Embryonic facial prominence (tissue), 1 donor: Measurements from ENCODE around the gene MEF2D.

Source experiments
- DNase-seq: peaks from one replicate; pipeline ENCODE4 v3.0.0-alpha.2; 2016; ENCODE audit errors: extremely low spot score

Gene MEF2D

GRCh38 chr1:156500543-156500792, at the start of gene MEF2D:
MEF2D (minus strand) TSS chr1:156500775; CDS start chr1:156483292, 17,483 bp downstream.
- no peak for DNase-seq

DNA sequence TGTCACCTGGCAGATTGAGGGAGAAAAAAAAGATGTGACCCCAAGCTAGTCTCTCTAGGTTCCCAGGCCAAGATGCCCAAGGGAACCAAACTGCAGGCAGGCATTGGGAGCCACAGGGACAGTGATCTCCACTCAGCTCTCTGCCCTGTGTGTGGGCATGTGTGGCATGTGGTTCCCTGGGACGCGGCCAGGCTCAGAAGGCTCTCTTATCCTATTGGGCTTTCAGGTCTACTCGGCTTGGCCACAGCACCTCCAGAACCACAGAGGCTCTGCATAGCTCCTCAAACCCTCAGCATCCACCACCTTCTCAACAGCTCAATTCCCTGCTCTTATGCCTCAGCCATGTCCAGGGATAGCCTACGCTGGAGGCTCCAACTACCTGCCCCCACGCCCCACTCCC, 49.8 kb upstream of the MEF2D start:
- DNase-seq = no peak

DNA sequence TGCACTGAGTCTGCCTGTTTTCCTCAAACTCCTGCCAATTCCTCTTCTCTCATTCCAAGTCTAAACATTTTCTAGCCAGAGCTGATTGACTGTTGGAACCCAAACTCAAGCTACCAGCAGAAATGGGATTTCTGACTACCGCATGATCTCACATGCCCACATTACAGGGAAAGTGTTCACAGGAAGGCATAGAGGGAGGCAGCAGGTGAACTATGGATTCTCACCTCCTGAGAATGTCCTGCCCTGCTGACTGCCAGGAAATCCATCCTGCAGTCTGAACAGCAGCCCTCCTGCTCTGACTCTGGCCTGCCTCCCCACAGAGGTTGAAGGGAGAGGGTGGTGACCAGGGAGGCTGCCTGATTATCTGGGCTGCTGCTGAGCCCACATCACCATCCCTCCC, 49.3 kb upstream of the MEF2D start:
- DNase-seq = no peak

- DNase-seq = no peak
Observed at GRCh38 chr1:156549390-156549789, 48.8 kb upstream of the MEF2D start.

DNA sequence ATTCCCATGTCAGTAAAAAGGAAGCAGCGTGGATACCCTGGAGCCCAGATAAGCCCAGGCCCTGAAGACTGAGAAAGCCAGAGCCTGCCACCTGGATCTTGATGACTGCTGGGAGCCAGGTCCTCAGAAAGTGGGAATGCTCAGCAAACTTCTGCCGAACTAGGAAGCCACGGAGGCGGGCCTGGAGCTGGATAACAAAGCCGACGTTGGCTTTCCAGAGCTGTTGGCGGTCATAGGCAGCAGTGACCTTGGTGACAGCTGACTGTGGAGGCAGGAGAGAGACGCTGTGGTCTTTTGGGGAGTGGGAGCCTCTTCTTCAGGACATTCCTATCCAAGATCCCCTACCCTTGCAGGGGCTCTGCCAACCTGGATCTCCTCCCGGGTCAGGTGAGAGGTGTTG, 47.4 kb upstream of the MEF2D start:
- DNase-seq = no peak

DNA sequence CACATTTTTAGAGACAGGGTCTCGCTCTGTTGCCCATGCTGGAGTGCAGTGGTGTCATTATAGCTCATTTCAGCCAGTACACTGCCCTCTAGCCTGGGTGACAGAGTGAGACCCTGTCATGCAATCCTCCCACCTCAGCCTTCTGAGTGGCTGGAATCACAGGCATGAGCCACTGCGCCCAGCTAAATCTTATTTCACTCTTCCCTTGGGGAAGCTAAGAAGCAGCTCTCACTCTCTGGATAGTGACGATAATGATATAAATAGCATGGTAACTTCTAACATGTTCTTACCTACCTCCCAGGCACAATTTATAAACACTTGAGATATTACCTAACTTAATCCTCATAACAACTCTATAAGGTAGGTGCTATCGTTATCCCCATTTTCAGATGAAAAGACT, 46.9 kb upstream of the MEF2D start:
- no peak for DNase-seq

DNA sequence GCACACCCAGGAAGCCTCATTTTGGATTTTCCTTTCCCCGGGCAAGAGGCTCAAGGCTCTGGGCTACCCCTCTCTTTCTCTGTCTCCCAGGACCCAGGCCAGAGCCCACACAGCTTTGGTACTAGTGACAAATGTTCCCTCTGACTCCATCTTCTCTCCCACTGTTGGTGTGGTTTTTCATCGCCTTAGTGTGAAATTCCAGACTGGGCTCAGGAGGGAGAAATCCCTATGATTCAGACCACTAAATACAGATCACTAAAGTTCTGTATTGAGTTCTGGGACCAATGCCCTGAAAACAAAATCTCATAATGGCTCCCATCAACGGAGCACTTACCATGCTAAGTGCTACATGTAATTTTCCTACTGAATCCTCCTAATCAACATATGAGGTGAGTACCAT, 45.7 kb upstream of the MEF2D start:
- DNase-seq = no peak

GRCh38 chr1:156544592-156545102, 44.1 kb upstream of the MEF2D start:
- DNase-seq = no peak

DNA sequence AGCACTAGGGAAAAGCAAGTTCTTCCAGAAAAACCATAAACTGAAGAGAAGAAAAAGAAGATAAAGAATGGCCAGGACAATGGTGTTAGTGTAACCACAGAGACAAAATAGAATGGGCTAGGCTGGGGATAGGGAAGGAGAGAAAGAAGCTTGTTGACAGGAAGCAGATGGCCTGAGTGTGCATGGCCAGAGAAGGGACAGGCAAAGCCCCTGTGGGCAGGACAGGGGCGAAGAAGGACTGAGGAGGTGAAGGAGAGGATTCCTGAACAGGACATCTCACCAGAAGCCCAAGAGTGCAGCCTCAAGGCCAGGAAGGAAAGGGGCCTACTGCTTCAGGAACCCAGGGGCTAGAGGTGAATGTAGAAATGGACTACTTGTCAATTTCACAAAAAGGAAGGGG, 42.5 kb upstream of the MEF2D start:
- no peak for DNase-seq

- no peak for DNase-seq
Observed at GRCh38 chr1:156540955-156541354, 40.4 kb upstream of the MEF2D start.

GRCh38 chr1:156539818-156540355, 39.3 kb upstream of the MEF2D start:
- no peak for DNase-seq

- no peak for DNase-seq
Observed at GRCh38 chr1:156538711-156539440, 38.3 kb upstream of the MEF2D start.

- no peak for DNase-seq
Observed at GRCh38 chr1:156537027-156537426, 36.5 kb upstream of the MEF2D start.

DNA sequence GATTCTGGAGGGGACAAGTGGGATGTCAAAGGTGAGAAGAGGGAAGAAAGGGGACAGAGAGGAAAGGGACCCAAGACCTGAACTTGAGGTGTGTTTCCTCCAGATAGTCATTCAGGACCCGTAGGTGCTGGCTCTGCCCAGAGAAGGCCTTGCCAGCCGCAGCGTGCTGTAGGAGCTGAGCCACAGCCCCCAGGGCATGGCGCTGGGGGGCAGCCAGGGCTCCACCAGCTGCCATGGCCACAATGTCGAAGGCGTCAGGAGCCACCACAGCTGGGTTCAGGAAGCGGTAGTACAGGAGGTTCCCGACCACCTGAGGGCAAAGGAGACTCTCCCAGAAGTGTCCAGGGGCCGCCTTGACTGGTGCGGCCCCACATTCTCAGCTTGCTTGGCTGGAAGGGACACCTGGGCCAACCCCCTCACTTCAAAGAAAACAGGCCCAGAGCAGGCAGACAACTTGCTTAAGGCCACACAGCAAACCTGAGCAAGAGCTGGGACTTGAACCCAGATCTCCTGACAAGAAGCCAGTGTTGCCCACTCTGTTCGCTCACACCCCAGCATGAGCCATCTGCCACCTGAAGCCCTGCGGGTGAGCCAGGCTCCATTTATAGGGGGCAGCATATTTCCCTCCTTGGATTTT, 34.0 kb upstream of the MEF2D start:
- no peak for DNase-seq

DNA sequence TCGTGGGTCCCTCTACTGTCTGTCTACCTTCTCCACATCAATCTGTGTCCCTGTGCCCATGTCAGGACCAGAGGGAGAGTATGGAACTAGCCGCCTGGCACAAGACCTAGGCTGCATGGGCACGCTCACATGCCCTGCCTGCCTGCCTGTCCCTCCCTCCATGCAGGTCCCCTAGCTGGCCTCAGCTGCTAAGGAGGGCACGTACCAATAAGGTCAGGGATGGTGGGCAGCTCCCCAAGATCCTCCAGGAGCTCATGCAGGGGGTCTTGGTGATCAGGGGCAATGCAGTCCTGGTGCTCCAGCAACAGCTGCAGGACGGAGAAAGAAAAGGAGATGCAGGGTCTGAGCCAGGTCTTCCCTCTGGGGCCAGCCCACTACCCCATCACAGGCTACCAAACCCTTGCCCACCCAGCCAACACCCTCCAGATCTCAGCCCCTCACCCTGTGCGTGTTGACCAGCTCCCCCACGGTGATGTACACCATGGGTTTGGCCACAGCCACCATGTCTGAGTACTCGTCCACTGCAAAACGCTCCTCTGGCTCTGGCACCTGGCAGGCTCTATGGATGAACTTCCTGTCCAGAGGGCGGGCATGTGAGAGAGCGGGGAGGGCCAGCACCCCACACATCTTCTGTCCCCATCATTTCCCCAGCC, 33.1 kb upstream of the MEF2D start:
- DNase-seq = no peak

DNA sequence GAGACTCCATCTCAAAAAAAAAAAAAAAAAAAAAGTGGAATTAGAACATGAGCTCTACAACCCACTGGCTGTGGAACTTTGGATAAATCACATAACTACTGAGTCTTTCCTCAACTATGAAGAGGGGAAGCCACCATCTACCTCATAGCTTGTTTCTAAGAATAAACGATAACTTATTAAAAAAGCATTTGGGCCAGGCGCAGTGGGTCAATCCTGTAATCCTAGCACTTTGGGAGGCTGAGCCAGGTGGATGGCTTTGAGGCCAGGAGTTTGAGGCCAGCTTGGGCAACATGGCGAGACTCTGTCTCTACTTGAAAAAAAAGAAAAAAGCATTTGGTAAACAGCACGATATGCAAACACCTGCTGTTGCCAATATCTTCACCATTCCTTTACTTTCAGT, 31.8 kb upstream of the MEF2D start:
- no peak for DNase-seq

GRCh38 chr1:156530006-156530405, 29.4 kb upstream of the MEF2D start:
- DNase-seq = no peak

- DNase-seq = no peak
Observed at GRCh38 chr1:156528875-156529425, 28.4 kb upstream of the MEF2D start.

DNA sequence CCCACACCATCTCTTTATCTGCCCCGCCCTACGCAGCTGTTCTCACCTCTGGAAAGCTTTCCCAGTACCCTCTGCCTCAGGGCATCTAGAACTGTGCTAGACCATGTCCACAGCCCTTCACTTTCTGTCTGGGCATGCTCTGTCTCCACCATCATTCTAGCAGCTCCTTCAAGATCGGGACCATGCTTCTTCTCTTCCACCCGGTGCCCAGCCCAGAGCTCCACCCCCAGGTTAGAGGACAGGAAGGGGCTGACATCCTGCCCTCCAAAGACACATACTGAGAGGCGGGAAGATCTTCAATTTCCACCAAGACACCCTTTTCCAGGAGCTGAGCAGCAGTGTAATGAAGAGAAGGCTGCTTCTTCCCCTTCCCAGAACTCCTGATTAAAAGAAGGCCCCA, 27.7 kb upstream of the MEF2D start:
- no peak for DNase-seq

DNA sequence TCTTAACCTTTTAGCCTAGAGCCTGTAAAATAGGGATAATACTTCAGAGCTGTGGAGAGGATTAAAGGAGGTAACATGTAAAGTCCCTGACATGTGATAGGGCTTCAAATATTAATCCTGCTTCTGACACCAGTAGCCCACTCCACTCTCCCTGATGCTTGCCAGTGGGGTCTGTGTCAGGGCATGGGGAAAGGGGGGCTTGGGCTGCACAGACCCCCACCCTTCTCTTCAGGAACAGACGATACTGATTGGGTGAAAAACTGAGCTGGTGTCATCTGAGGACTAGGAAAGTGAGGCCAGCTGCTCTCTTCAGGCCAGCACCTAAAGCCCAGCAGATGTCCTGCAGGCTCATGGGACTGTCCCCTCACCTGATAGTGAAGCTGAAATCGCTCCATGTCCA, 27.0 kb upstream of the MEF2D start:
- DNase-seq = no peak

DNA sequence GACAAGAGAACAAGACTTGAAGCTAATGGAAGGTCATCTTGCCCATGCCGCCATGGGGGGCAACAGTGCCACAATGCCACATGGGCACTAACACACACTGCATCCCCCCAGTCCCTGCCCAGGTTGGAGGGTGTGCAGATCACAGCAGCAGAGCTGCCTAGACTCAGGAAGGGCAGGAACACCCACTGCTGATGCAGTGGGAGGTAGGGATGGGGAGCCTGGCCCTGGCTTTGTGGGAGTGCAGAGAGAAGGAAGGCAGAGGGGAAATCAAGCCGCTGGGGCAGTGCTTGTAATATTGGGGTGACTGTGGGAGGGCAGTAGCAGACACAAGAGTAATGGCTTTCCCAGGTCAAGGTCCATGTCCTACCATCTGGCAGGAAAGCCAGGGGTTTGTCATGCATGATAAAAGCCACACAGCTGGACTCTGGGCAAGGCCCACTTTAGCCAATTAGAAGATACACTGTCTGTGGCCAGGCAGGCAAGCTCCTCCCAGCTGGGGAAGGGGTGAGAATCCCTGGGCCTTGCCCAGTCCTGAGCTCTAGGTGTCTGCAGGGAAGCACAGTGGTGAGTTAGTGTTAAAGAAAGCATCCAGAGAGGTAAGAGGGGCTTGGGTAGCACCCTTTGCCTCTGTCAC, 25.4 kb upstream of the MEF2D start:
- DNase-seq = no peak

DNA sequence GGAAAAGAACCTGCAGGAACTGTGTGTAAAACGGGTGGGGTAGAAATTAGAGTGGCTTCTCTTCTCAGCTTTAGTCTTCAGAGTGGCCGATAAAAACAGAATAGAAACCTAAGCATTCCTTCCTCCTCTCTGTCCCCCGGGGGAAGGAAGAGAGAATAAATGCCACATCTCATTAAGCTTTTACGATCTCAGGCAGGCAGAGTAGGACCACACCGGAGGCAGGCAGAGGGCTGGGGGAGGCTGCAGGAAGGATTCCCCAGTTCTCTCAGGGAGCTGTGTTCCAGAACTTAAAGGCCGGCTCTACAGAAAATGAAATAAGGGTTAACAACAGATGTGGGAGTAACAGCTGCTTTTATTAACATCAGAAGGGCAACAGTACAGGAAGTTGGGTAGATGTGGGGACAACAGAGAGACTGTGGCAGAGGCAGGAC, 24.5 kb upstream of the MEF2D start:
- no peak for DNase-seq
